Osteocyte (in vitro differentiated cells): ENCODE measurements around the gene TAP2. TPM values are rescaled to one million over a fixed set of nuclear protein-coding genes. Genes with fewer than 3 reads are reported as not detected.
"Not testable (repeated sequence)": the region's sequence is repeated elsewhere in the genome, so short reads cannot be mapped to it uniquely, and the experiment has no call there.

Source experiments
- DNase-seq: peaks from one replicate; pipeline ENCODE4 v3.0.0; 2021; ENCODE audit warnings: mixed read lengths; ENCODE audit not compliant: unreplicated experiment; ENCODE audit errors: extremely low spot score
- H3K27ac Mint-ChIP-seq: one replicate; pipeline ENCODE4 v1.8.0; 2021; ENCODE audit warnings: mild to moderate bottlenecking, mixed read lengths; ENCODE audit not compliant: unreplicated experiment
- H3K27me3 Mint-ChIP-seq: one replicate; pipeline ENCODE4 v1.8.0; 2021; ENCODE audit warnings: mixed read lengths; ENCODE audit not compliant: unreplicated experiment
- H3K36me3 Mint-ChIP-seq: one replicate; pipeline ENCODE4 v1.8.0; 2021; ENCODE audit warnings: mixed read lengths; ENCODE audit not compliant: unreplicated experiment
- H3K4me1 Mint-ChIP-seq: one replicate; pipeline ENCODE4 v1.8.0; 2021; ENCODE audit warnings: mixed read lengths; ENCODE audit not compliant: unreplicated experiment
- H3K4me3 Mint-ChIP-seq: one replicate; pipeline ENCODE4 v1.8.0; 2021; ENCODE audit warnings: mild to moderate bottlenecking, moderate library complexity, mixed read lengths; ENCODE audit not compliant: unreplicated experiment
- H3K9me3 Mint-ChIP-seq: one replicate; pipeline ENCODE4 v1.8.0; 2021; ENCODE audit warnings: mixed read lengths; ENCODE audit not compliant: unreplicated experiment
- total RNA-seq: library from RNA; stranded (reverse); gene quantifications from 2 replicates; pipeline ENCODE4 v1.2.1, GENCODE V29; 2021
- TF ChIP-seq, protein P1 (sequence below): fragments of 200-600 bp; sonication (generic); IDR thresholded peaks from 2 replicates; pipeline ENCODE4 v1.5.0; 2021; ENCODE audit warnings: antibody characterized with exemption, mild to moderate bottlenecking, moderate library complexity

Gene TAP2
- total RNA-seq, 1 donor from 2014 or later, result 51.9 TPM

DNA sequence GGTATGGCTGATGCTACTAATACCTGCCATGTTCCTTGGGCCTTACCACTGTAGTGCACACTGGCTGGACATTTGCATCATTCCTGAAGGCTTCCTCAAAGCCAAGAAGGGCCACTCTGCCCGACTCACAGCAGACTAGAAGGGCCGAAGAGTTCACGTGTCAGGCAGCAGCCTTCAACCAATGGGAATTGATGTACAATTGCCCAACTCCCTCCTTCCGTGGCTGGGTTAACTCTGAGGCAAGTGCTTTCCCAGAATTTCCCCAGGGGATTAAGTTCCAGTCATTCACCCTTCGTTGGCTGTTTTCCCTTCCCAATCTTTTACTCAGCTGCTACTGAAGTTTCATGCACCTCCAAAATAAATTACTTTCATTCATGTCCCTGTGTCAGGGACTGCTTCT, 45.2 kb upstream of the TAP2 start:
- DNase-seq, result no peak

DNA sequence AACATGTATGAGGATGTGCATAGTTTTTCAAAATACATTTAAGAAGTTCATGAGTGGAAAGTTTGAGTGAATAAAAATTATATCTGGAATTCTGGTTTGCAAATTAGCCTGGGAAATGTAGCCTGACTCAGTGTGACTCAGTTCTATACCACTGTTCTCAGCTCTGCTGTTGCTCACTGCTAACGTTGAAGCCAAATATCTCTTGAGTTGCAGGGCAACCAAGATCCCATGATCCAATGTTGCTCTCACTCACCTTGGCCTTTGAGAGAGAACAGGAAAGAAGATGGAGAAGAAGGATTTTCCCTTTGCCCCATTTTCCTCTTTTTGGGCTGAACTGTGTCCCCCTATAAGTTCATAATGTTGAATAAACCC, 44.3 kb upstream of the TAP2 start:
- no peak overlapping the region for H3K27ac Mint-ChIP-seq
- DNase-seq, result no peak
- H3K27me3 Mint-ChIP-seq, result peaks cover 53% of the 10 kb centered on the region
- H3K36me3 Mint-ChIP-seq, result no peaks in the 10 kb centered on the region
- no peak overlapping the region for H3K4me3 Mint-ChIP-seq
- TF ChIP-seq, protein P1, sequence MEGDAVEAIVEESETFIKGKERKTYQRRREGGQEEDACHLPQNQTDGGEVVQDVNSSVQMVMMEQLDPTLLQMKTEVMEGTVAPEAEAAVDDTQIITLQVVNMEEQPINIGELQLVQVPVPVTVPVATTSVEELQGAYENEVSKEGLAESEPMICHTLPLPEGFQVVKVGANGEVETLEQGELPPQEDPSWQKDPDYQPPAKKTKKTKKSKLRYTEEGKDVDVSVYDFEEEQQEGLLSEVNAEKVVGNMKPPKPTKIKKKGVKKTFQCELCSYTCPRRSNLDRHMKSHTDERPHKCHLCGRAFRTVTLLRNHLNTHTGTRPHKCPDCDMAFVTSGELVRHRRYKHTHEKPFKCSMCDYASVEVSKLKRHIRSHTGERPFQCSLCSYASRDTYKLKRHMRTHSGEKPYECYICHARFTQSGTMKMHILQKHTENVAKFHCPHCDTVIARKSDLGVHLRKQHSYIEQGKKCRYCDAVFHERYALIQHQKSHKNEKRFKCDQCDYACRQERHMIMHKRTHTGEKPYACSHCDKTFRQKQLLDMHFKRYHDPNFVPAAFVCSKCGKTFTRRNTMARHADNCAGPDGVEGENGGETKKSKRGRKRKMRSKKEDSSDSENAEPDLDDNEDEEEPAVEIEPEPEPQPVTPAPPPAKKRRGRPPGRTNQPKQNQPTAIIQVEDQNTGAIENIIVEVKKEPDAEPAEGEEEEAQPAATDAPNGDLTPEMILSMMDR, result no peak
- H3K9me3 Mint-ChIP-seq, result no peaks in the 10 kb centered on the region
- H3K4me1 Mint-ChIP-seq, result peaks cover 21% of the 10 kb centered on the region

More for the DNA sequence above, 45.2 kb upstream of the TAP2 start:
- Mint-ChIP-seq H3K4me3 (no peak overlapping the region), H3K27me3 (peaks cover 47% of the 10 kb centered on the region), H3K4me1 (peaks cover 21% of the 10 kb centered on the region), H3K27ac (no peak overlapping the region), H3K36me3 (no peaks in the 10 kb centered on the region), H3K9me3 (no peaks in the 10 kb centered on the region)
- TF ChIP-seq, protein P1, result no peak

DNA sequence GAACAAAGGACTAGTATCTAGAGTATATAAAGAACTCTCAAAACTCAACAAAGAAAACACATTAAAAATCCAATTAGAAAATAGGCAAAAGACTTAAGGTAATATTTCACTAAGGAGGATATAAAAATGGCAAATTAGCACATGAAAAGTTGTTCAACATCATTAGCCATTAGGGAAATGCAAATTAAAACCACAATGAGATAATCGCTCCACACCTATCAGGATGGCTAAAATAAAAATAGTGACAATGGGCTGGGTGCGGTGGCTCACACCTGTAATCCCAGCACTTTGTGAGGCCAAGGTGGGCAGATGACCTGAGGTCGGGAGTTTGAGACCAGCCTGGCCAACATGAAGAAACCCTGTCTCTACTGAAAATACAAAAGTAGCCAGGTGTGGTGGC, 42.4 kb upstream of the TAP2 start:
- H3K36me3 Mint-ChIP-seq, H3K4me3 Mint-ChIP-seq, H3K9me3 Mint-ChIP-seq, H3K4me1 Mint-ChIP-seq, DNase-seq, H3K27ac Mint-ChIP-seq: not testable (repeated sequence)
- H3K27me3 Mint-ChIP-seq, result peaks cover 64% of the 10 kb centered on the region

DNA sequence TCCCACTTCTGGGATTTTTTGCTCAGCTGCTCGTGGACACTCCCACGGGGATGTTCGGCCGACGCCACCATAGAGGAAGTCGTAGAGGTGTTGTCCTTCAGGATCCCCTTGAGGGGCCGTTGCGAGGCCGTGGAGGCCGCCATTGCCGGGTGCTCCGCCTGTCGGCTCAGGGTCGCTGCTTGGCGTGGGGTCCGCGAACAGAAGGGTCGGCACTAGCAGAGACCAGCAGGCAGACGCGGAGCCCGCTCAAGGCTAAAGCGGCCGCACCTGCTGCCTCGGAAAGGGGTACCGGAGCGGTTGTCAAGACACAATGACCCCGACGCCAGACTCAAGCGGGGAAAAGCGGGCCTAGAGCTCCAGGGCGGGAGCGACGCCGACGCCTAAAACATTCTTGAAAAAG, 41.2 kb upstream of the TAP2 start:
- Mint-ChIP-seq H3K4me3 (no peak overlapping the region), H3K36me3 (no peaks in the 10 kb centered on the region), H3K9me3 (no peaks in the 10 kb centered on the region), H3K27ac (no peak overlapping the region), H3K27me3 (peaks cover 71% of the 10 kb centered on the region), H3K4me1 (peaks cover 5% of the 10 kb centered on the region)
- DNase-seq, result no peak
- TF ChIP-seq, protein P1, result no peak

DNA sequence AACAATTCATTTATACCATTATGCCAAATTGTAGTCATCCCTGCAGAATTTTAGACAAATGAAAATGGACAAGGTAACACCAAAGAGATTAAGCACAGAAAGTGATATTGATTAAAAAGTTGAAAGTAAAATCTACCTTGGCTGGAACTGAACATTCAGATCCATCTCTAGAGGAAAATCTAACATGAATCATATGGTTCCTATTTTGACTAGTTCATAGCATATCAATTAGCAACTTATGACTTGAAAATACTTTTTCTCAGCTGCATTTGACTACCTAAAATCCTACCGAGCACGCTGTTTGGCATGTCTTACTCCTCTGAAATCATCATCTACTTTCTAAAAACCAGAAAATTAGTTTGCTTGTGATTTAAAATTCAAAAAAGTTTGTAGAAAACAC, 38.1 kb upstream of the TAP2 start:
- no peaks in the 10 kb centered on the region for H3K4me1 Mint-ChIP-seq
- DNase-seq, result no peak

DNA sequence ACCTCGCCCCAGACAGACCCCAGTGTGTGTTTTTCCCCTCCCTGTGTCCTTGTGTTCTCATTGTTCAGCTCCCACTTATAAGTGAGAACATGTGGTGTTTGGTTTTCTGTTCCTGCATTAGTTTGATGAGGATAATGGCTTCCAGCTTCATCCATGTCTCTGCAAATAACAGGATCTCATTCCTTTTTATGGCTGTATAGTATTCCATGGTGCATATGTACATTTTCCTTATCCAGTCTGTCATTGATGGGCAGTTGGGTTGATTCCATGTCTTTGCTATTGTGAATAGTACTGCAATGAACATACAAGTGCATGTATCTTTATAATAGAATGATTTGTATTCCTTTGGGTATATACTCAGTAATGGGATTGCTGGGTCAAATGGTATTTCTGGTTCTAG, 35.4 kb upstream of the TAP2 start:
- not testable (repeated sequence) for DNase-seq, H3K4me1 Mint-ChIP-seq
- peaks cover 84% of the 10 kb centered on the region for H3K27me3 Mint-ChIP-seq

More for the DNA sequence above, 38.1 kb upstream of the TAP2 start:
- Mint-ChIP-seq H3K4me3 (no peak overlapping the region), H3K36me3 (no peaks in the 10 kb centered on the region), H3K9me3 (peaks cover 7% of the 10 kb centered on the region), H3K27me3 (peaks cover 79% of the 10 kb centered on the region), H3K27ac (no peak overlapping the region)
- TF ChIP-seq, protein P1, result no peak

More for the DNA sequence above, 35.4 kb upstream of the TAP2 start:
- not testable (repeated sequence) for H3K27ac Mint-ChIP-seq, H3K9me3 Mint-ChIP-seq, H3K4me3 Mint-ChIP-seq, H3K36me3 Mint-ChIP-seq
